Measurements from ENCODE around the gene NOP14. TPM values are rescaled to one million over a fixed set of nuclear protein-coding genes. Genes with fewer than 3 reads are reported as not detected.

The NOP14 gene
- total and polyA plus RNA-seq, 2 donors (not counting 1 experiment from before 2014, with no cell fraction given) = 9.1 to 30.4 TPM

GRCh38 chr4:2947926-2948325 lies 15.3 kb downstream of the NOP14 start:
- ChIA-PET POLR2A (no interaction called here), CTCF (interaction anchor here (1.8 kb wide), 1 partner anchor 11 kb away, joined by 6 read pairs; no protein-coding TSS in a partner anchor)
- Histone ChIP-seq H3K4me3 (ENCODE audit: control extremely low read depth in 1 of 5, extremely low read depth in 1 of 5, insufficient read depth in 1 of 5, low read depth in 2 of 5, low read length in 4 of 5) (no peak overlapping the region), H3K79me2 (ENCODE audit: control insufficient read depth, insufficient read depth, low read length) (no peaks in the 10 kb centered on the region), H3K4me2 (replicated peaks; ENCODE audit: low read depth, low read length, poor library complexity, severe bottlenecking) (no peak overlapping the region), H3K36me3 (replicated peaks in 1 of 2; ENCODE audit: control extremely low read depth in 1 of 2, control insufficient read depth in 1 of 2, extremely low read depth in 1 of 2, insufficient read depth in 2 of 2, low read length in 1 of 2) (peaks cover 2 to 83% of the 10 kb centered on the region in 2 experiments), H4K20me1 (ENCODE audit: control insufficient read depth, insufficient read depth, low read length, poor library complexity, severe bottlenecking) (no peaks in the 10 kb centered on the region), H3K4me1 (ENCODE audit: control insufficient read depth in 2 of 2, insufficient read depth in 2 of 2, low read length in 2 of 2) (no peaks in the 10 kb centered on the region), H3K27me3 (replicated peaks in 1 of 4; ENCODE audit: control extremely low read depth in 1 of 4, control insufficient read depth in 3 of 4, insufficient read depth in 4 of 4, low read length in 3 of 4) (no peaks in the 10 kb centered on the region), H3K9ac (ENCODE audit: low read length) (no peak overlapping the region), H3K27ac (ENCODE audit: low read length in 2 of 2) (no peak overlapping the region), H3K9me3 (ENCODE audit: control extremely low read depth in 1 of 3, control insufficient read depth in 2 of 3, insufficient read depth in 1 of 3, low read length in 2 of 3) (no peaks in the 10 kb centered on the region), H2AFZ (ENCODE audit: insufficient read depth, low read depth, low read length, poor library complexity, severe bottlenecking) (no peak overlapping the region)
- Mint-ChIP-seq H3K9me3 (ENCODE audit: insufficient read depth) (no peaks in the 10 kb centered on the region), H3K27me3 (no peaks in the 10 kb centered on the region), H3K27ac (no peak overlapping the region), H3K4me3 (no peak overlapping the region), H3K4me1 (no peaks in the 10 kb centered on the region)
- TF ChIP-seq CTCF (IDR thresholded peaks at IDR 0.05) (no peak), EZH2 (IDR thresholded peaks at IDR 0.05; ENCODE audit: borderline replicate concordance, insufficient read depth, low read depth, low read length, poor library complexity, severe bottlenecking) (no peak)
- no peak for ATAC-seq (ENCODE audit: low read depth)
- DNase-seq = no peak
- intact Hi-C loops (cut with micrococcal nuclease) = no loop called here
- 94% methylated on average over 10 of the region's 11 CpGs for WGBS (ENCODE audit: insufficient coverage)

GRCh38 chr4:2946812-2947600 lies 16.2 kb downstream of the NOP14 start:
- CTCF ChIA-PET = interaction anchor here (1.0 kb wide), 1 partner anchor 18 kb away, joined by 3 read pairs; no protein-coding TSS in a partner anchor

More at GRCh38 chr4:2946812-2947600, 16.2 kb downstream of the NOP14 start:
- no peaks in the 10 kb centered on the region for H3K27me3 Mint-ChIP-seq
- H3K4me1 ChIP-seq (ENCODE audit: control insufficient read depth in 2 of 2, insufficient read depth in 2 of 2, low read length in 2 of 2) = no peaks in the 10 kb centered on the region
- TF ChIP-seq EZH2 (IDR thresholded peaks at IDR 0.05; ENCODE audit: borderline replicate concordance, insufficient read depth, low read depth, low read length, poor library complexity, severe bottlenecking) = no peak
- TF ChIP-seq CTCF (IDR thresholded peaks at IDR 0.05) = no peak
- peaks cover 2 to 84% of the 10 kb centered on the region in 2 experiments for H3K36me3 ChIP-seq (replicated peaks in 1 of 2; ENCODE audit: control extremely low read depth in 1 of 2, control insufficient read depth in 1 of 2, extremely low read depth in 1 of 2, insufficient read depth in 2 of 2, low read length in 1 of 2)
- no peaks in the 10 kb centered on the region for H3K9me3 ChIP-seq (ENCODE audit: control extremely low read depth in 1 of 3, control insufficient read depth in 2 of 3, insufficient read depth in 1 of 3, low read length in 2 of 3)
- no peak overlapping the region for H3K9ac ChIP-seq (ENCODE audit: low read length)
- no peak overlapping the region for H3K4me2 ChIP-seq (replicated peaks; ENCODE audit: low read depth, low read length, poor library complexity, severe bottlenecking)
- no peaks in the 10 kb centered on the region for H3K79me2 ChIP-seq (ENCODE audit: control insufficient read depth, insufficient read depth, low read length)
- H3K27ac Mint-ChIP-seq = no peak overlapping the region
- DNase-seq (no peak), ATAC-seq (ENCODE audit: low read depth) (no peak)
- no peaks in the 10 kb centered on the region for H4K20me1 ChIP-seq (ENCODE audit: control insufficient read depth, insufficient read depth, low read length, poor library complexity, severe bottlenecking)
- intact Hi-C loops (cut with micrococcal nuclease) = no loop called here
- no peak overlapping the region for H3K4me3 ChIP-seq (ENCODE audit: control extremely low read depth in 1 of 5, extremely low read depth in 1 of 5, insufficient read depth in 1 of 5, low read depth in 2 of 5, low read length in 4 of 5)
- no peak overlapping the region for H3K27ac ChIP-seq (ENCODE audit: low read length in 2 of 2)
- H3K4me3 Mint-ChIP-seq = no peak overlapping the region
- POLR2A ChIA-PET = no interaction called here
- H2AFZ ChIP-seq (ENCODE audit: insufficient read depth, low read depth, low read length, poor library complexity, severe bottlenecking) = no peak overlapping the region
- H3K9me3 Mint-ChIP-seq (ENCODE audit: insufficient read depth) = no peaks in the 10 kb centered on the region
- H3K27me3 ChIP-seq (replicated peaks in 1 of 4; ENCODE audit: control extremely low read depth in 1 of 4, control insufficient read depth in 3 of 4, insufficient read depth in 4 of 4, low read length in 3 of 4) = no peaks in the 10 kb centered on the region
- H3K4me1 Mint-ChIP-seq = no peaks in the 10 kb centered on the region
- WGBS (ENCODE audit: insufficient coverage) = 95% methylated on average over 18 of the region's 19 CpGs
